CD14-positive monocyte (primary cell): ENCODE measurements around the gene SS18. TPM values are rescaled to one million over a fixed set of nuclear protein-coding genes. Genes with fewer than 3 reads are reported as not detected.

ENCODE experiments used
- DNase-seq, 3 donors: peaks; one replicate each; pipeline ENCODE4 v3.0.0-alpha.2; 2011 to 2022
- H2AFZ ChIP-seq: 2 replicates; pipeline ENCODE4 v1.6.0; 2012; ENCODE audit warnings: mild to moderate bottlenecking, low read depth, low read length, inconsistent platforms; ENCODE audit not compliant: insufficient read depth, poor library complexity, severe bottlenecking
- H3K27ac ChIP-seq, 2 donors: 1 replicate in 1 of 2; 2 replicates in 1 of 2; pipeline ENCODE4 v1.5.1; 2012 to 2013; ENCODE audit warnings: low read length in 2 of 2, control low read depth in 1 of 2, inconsistent platforms in 1 of 2, low read depth in 1 of 2, mild to moderate bottlenecking in 1 of 2
- H3K27me3 ChIP-seq, 2 donors: one replicate each; pipeline versions ENCODE4 v1.6.0 to v1.6.1; 2011 to 2013; ENCODE audit warnings: low read length in 2 of 2; ENCODE audit not compliant: control insufficient read depth in 2 of 2, insufficient read depth in 2 of 2
- H3K36me3 ChIP-seq, 2 donors: replicated peaks in 1 of 2; 1 replicate in 1 of 2; 2 replicates in 1 of 2; pipeline versions ENCODE4 v1.5.1 to v1.6.1; 2012 to 2013; ENCODE audit warnings: low read length in 2 of 2, control low read depth in 1 of 2, inconsistent platforms in 1 of 2, mild to moderate bottlenecking in 1 of 2; ENCODE audit not compliant: insufficient read depth in 2 of 2, control insufficient read depth in 1 of 2
- H3K4me1 ChIP-seq, 2 donors: 1 replicate in 1 of 2; 2 replicates in 1 of 2; pipeline versions ENCODE4 v1.5.1 to v1.6.1; 2012 to 2013; ENCODE audit warnings: low read length in 2 of 2, control low read depth in 1 of 2, inconsistent platforms in 1 of 2, mild to moderate bottlenecking in 1 of 2, moderate library complexity in 1 of 2; ENCODE audit not compliant: insufficient read depth in 2 of 2, control insufficient read depth in 1 of 2
- H3K4me2 ChIP-seq: replicated peaks from 2 replicates; pipeline ENCODE3; 2012; ENCODE audit warnings: low read length, moderate library complexity, mild to moderate bottlenecking; ENCODE audit not compliant: poor library complexity, severe bottlenecking; ENCODE audit errors: extremely low read depth
- H3K4me3 ChIP-seq, 3 experiments: fragments of 200-600 bp in 1 of 3; sonication (generic) in 1 of 3; replicated peaks in 1 of 3; 1 replicate in 2 of 3; 2 replicates in 1 of 3; pipeline ENCODE4 v1.5.1; 2011 to 2013; ENCODE audit warnings: low read length in 3 of 3, mild to moderate bottlenecking in 3 of 3, control low read depth in 2 of 3, low read depth in 2 of 3, inconsistent platforms in 1 of 3, moderate library complexity in 1 of 3
- H3K79me2 ChIP-seq: 2 replicates; pipeline ENCODE4 v1.6.0; 2012; ENCODE audit warnings: mild to moderate bottlenecking, control low read depth, inconsistent platforms, low read length, moderate library complexity; ENCODE audit not compliant: insufficient read depth
- H3K9ac ChIP-seq: 2 replicates; pipeline ENCODE4 v1.6.0; 2017; ENCODE audit warnings: low read length, mild to moderate bottlenecking; ENCODE audit not compliant: insufficient read depth, poor library complexity, severe bottlenecking
- H3K9me3 ChIP-seq, 2 donors: replicated peaks in 1 of 2; 1 replicate in 1 of 2; 2 replicates in 1 of 2; pipeline versions ENCODE4 v1.5.1 to v1.6.1; 2012 to 2013; ENCODE audit warnings: low read length in 2 of 2, control low read depth in 1 of 2; ENCODE audit not compliant: control insufficient read depth in 1 of 2, insufficient read depth in 1 of 2
- H4K20me1 ChIP-seq: 2 replicates; pipeline ENCODE4 v1.6.0; 2012; ENCODE audit warnings: mild to moderate bottlenecking, low read length, control low read depth, moderate library complexity; ENCODE audit not compliant: insufficient read depth
- H3K27ac Mint-ChIP-seq, 7 donors: one replicate each; pipeline ENCODE4 v1.8.0; 2020; ENCODE audit warnings: mild to moderate bottlenecking in 7 of 7, mixed read lengths in 7 of 7, moderate library complexity in 6 of 7, inconsistent platforms in 2 of 7
- H3K27me3 Mint-ChIP-seq, 3 donors: one replicate each; pipeline ENCODE4 v1.8.0; 2021 to 2022; ENCODE audit warnings: low read depth in 3 of 3, mild to moderate bottlenecking in 3 of 3, mixed read lengths in 3 of 3, moderate library complexity in 3 of 3, inconsistent platforms in 1 of 3
- H3K36me3 Mint-ChIP-seq, 2 donors: one replicate each; pipeline ENCODE4 v1.8.0; 2020; ENCODE audit warnings: mixed read lengths in 2 of 2, inconsistent platforms in 1 of 2, mild to moderate bottlenecking in 1 of 2
- H3K4me1 Mint-ChIP-seq: one replicate; pipeline ENCODE4 v1.8.0; 2020; ENCODE audit warnings: mild to moderate bottlenecking, mixed read lengths
- H3K4me3 Mint-ChIP-seq, 2 donors: one replicate each; pipeline ENCODE4 v1.8.0; 2020; ENCODE audit warnings: mild to moderate bottlenecking in 2 of 2, mixed read lengths in 2 of 2, moderate library complexity in 1 of 2
- H3K9me3 Mint-ChIP-seq, 7 donors: one replicate each; pipeline ENCODE4 v1.8.0; 2020 to 2022; ENCODE audit warnings: mixed read lengths in 7 of 7, mild to moderate bottlenecking in 6 of 7, moderate library complexity in 6 of 7, inconsistent platforms in 2 of 7
- CTCF ChIP-seq: fragments of 200-600 bp; IDR thresholded peaks from one replicate; pipeline ENCODE4 v1.8.0; 2022; ENCODE audit warnings: antibody characterized with exemption, mild to moderate bottlenecking
- WGBS: methylation state at CpG from one replicate; pipeline ENCODE4 v1.1.5; 2013; ENCODE audit warnings: missing lambda C conversion rate; ENCODE audit not compliant: insufficient coverage; 5-methylcytosine and 5-hydroxymethylcytosine counted together
- intact Hi-C, 2 donors: fragments of 100-400 bp; cut with micrococcal nuclease; formaldehyde crosslinking; loops; one replicate each; pipeline versions ENCODE4 v1.15.0 to v1.15.1; 2023
- polyA plus RNA-seq, 3 donors: library from polyadenylated mRNA; depleted of rRNA in 1 of 3; unstranded in 2 of 3; stranded (reverse) in 1 of 3; fragments of 300-500 nt in 2 of 3; fragments of >200 nt in 1 of 3; fragmentation: Illumina TruSeq in 2 of 3; gene quantifications; 1 replicate in 2 of 3; 2 replicates in 1 of 3; pipeline ENCODE4 v1.2.3, GENCODE V29; 2012 to 2021

SS18 gene
- polyA plus RNA-seq, 3 donors, result 23.0 to 50.5 (median 36.3) TPM

- Histone ChIP-seq H2AFZ (no peak overlapping the region), H3K9me3 (no peaks in the 10 kb centered on the region), H3K4me2 (no peak overlapping the region), H3K27ac (no peak overlapping the region), H4K20me1 (no peaks in the 10 kb centered on the region), H3K79me2 (no peaks in the 10 kb centered on the region), H3K9ac (no peak overlapping the region), H3K36me3 (no peaks in the 10 kb centered on the region), H3K4me3 (no peak overlapping the region), H3K27me3 (no peaks in the 10 kb centered on the region), H3K4me1 (no peaks in the 10 kb centered on the region)
- TF ChIP-seq CTCF, result no peak
- WGBS, result 100% methylated on average over 1 of the region's 3 CpGs
- Mint-ChIP-seq H3K36me3 (no peaks in the 10 kb centered on the region), H3K9me3 (peaks cover 0 to 3% (median 0%) of the 10 kb centered on the region in 7 donors), H3K27me3 (peaks cover 0 to 4% (median 0%) of the 10 kb centered on the region in 3 donors), H3K27ac (no peak overlapping the region), H3K4me3 (no peak overlapping the region), H3K4me1 (no peaks in the 10 kb centered on the region)
- intact Hi-C loops, result no loop called here
- DNase-seq, result no peak
Observed at GRCh38 chr18:25982961-25983360, 107.5 kb downstream of the SS18 start.

- Histone ChIP-seq H3K4me3 (no peak overlapping the region), H2AFZ (no peak overlapping the region), H3K4me2 (no peak overlapping the region), H3K9ac (no peak overlapping the region), H3K9me3 (no peaks in the 10 kb centered on the region), H3K79me2 (no peaks in the 10 kb centered on the region), H3K27me3 (no peaks in the 10 kb centered on the region), H3K27ac (no peak overlapping the region), H3K4me1 (no peaks in the 10 kb centered on the region), H3K36me3 (no peaks in the 10 kb centered on the region), H4K20me1 (no peaks in the 10 kb centered on the region)
- no peaks in the 10 kb centered on the region for H3K36me3 Mint-ChIP-seq
- H3K4me3 Mint-ChIP-seq, result no peak overlapping the region
- TF ChIP-seq CTCF, result no peak
- peaks cover 3% of the 10 kb centered on the region for H3K4me1 Mint-ChIP-seq
- intact Hi-C loops, result no loop called here
- WGBS, result no CpG with 5 or more reads among the region's 1 CpG
- peaks cover 0 to 4% (median 0%) of the 10 kb centered on the region in 3 donors for H3K27me3 Mint-ChIP-seq
- H3K27ac Mint-ChIP-seq, result no peak overlapping the region
- H3K9me3 Mint-ChIP-seq, result peaks cover 0 to 3% (median 0%) of the 10 kb centered on the region in 7 donors
- DNase-seq, result no peak
Observed at GRCh38 chr18:25982153-25982552, 108.3 kb downstream of the SS18 start.
